NCI-H2227 (cell line): ENCODE measurements around the gene BTLA.
"Not testable (repeated sequence)": the region's sequence is repeated elsewhere in the genome, so short reads cannot be mapped to it uniquely, and the experiment has no call there.

Source experiments
- DNase-seq: peaks from one replicate; lab custom pipeline; 2025; ENCODE audit not compliant: unreplicated experiment; lab: John Stamatoyannopoulos, UW

BTLA gene

DNA sequence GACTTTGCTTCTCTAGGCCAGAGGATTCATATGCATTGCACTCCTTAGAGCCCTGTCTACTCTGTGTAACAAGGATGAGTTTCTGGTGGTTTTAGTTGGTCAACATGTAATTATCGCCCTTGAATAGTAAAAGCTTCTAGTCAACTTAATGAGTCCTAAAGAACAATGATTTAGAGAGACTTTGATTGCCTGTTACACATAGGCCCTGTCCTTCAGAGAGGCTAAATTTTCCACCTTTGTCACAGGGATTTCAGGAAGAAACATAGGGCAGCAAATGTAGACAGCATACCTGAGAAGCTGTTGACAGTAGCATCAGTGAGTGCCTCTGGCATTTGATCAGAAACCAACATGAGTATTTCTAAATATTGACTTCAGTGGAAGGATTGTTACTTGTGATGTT is 7.1 kb downstream of the BTLA start:
- no peak for DNase-seq

DNA sequence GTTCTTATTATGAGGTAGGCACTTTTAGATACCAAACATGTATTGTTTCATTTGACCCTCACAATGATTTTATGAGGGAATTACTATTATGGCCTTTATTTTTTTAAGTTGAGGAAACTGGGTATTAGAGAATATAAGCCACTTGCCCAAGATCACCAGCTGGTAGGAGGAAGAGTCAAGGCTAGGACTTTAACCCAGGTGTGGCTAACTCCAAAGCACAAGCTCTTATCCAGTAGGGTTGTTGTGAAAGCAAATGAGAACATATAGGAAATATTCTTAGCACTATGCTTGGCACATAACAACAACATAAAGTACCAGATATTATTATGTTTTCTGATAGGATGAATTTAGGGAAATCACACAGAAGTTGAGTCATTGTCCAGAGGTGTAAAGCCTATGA is 7.9 kb downstream of the BTLA start:
- DNase-seq = no peak

DNA sequence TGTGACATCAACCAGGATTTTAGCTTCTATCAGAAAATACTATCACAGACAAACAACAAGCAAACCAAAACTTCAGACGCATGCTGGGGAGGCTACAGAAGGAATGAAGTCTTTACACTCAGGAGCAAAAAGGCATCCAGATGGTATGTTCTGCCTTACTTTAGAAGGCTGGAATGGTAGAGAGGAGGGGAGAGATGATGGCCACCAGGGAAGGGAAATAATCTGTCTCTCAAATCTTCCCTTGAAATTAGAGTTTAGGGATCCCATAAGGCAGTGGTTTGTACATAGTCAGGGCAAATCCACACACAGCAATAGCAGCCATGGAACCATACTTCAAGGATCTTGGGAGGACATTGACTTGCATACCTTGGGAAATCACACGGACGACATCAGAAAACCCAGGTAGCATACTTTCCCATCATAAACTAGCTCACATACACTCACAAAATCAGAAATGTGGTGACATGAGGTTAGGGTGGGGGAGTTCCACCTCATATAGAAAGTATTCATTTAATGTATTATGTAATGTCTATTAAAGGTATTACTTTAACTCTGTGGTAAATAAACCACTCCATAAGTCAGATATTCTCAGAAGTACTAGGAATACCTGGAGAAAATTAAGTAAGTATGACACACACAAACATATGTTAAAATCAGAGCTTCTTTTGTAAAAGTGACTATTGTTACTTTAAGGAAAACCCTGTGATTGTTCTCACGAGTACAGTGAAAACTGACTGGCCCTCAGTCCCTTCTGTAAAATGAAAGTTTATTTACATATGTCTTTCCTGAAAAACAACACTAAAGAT is 9.4 kb downstream of the BTLA start:
- DNase-seq = no peak

DNA sequence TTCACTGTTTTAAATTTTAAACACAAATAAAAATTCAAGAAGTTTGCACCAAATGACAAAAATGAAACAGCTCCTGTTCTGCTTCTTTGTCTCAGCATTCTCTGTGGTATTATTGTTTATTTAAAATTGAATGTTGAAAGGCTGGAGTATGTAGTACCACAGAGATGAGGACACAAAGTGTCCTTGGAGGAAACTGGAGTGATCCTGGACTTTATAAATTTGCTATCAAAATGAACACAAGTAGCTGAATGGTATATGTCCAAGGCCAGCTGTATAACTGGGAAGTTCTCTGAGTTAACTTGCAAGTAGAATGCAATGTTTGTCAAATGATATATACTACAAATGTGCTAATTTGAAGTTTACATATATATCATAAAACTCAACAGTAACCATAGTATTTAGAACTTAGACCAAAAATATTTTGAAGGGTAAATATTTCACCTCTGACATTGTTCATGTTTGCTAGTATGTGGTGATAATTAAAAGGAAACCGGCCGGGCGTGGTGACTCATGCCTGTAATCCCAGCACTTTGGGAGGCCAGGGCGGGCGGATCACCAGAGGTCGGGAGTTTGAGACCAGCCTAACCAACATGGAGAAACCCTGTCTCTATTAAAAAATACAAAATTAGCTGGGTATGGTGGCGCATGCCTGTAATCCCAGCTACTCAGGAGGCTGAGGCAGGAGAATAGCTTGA is 12.3 kb downstream of the BTLA start:
- no peak for DNase-seq

DNA sequence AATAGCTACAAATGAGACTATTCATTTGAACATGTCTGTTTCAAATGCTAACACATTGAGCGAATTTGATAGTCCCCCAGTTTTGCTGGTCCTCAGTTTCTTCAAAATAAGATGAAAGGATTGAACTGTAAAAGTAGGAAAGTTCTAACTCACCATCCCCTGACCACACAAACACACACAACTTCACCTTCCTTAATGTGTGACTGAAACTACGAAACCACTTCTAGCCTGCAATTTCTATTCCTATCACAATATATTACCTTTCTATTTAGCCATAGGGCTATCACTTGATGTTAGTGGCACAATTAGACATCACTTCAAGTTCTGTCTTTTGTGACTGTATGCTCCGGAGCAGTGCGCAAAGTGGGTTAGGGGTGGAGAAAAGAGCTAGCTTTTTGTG is 14.9 kb downstream of the BTLA start:
- no peak for DNase-seq

DNA sequence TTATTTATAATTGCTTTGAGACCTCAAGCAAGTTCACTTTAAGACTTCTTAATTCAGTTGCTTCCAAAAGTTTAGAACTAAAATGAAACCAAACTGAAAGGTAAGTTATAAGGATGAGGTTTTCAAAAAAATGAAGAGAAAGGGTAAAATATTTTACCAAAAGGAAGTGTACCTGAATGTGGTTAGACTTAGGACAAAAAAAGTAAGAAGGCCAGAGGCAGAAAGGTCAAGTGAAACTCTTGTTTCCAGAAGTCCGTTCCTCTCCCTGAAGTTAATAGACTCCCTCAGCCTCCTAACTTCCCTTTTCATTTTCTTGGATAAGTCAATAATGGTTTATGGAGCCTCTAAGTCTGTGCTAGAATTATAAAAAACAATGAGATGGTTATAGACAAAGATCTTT is 16.6 kb downstream of the BTLA start:
- DNase-seq = no peak

DNA sequence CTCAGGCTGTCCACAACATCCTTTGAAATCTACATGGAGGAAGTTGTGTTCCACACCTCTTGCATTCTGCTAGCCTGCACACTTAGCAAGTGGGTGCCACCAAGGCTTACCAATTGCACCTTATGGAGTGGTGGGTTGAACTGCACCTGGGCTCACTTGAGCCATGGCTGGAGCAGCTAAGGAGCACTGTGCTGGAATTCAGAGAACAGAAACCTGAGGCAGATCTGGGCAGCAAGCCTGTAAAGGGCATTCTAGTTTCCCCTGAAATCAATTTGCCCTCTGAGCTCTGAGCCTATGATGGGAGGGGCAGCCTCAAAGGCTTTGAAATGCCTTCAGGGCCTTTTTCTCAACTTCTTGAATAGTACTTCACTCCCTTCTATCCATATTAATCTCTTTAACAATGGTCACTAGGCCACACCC is 18.0 kb downstream of the BTLA start:
- DNase-seq = no peak

DNA sequence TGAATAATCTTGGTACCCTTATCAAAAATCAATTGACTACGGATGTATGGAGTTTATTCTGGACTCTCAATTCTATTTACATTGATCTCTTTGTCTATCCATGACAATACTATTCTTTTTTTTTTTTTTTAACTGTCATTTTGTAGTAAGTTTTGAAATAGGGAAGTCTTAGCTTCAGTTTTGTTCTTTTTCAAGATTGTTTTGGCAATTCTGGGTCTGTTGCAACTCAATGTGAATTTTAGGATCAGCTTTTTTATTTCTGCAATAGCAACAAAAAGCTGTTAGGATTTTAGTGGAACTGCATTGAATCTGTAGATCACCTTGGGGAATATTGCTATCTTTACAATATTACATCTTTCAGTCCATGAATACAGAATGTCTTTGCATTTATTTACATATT is 21.4 kb downstream of the BTLA start:
- DNase-seq = no peak

DNA sequence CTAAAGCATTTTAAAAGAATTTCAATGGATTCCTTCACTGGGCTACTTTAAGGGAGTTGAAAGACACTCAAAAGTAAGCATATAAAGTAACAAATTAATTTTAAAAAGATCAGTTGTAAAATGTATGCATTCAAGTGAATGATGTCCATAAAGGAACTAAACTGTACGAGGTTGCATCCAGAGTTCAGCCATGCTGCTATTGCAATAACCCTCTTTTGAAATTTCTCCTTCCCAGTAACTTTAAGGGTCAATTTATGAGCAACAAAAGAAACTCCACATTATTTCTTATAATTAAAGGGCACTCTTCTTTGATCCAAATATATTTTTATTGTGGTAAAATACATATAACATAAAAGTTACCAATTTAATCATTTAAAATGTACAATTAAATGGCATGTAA is 22.9 kb downstream of the BTLA start:
- DNase-seq = no peak

DNA sequence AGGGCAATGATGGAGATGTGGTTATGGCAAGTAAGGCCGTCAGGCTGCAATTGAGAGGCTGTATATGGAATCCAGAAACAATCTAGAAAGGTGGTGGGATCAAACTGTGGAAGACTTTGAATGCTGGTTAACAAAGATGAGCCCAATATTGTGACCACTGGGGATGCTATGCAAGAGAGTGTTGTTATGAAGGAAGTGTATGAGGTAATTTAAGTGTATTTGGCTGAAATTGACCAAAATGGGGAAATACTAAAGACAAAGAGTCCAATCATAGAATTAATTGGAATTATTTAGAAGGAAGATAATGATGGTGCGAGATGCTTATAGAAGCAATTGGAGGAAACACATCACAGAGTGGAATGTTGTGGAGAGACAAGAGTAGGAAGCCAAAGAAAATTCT is 24.5 kb downstream of the BTLA start:
- no peak for DNase-seq

DNA sequence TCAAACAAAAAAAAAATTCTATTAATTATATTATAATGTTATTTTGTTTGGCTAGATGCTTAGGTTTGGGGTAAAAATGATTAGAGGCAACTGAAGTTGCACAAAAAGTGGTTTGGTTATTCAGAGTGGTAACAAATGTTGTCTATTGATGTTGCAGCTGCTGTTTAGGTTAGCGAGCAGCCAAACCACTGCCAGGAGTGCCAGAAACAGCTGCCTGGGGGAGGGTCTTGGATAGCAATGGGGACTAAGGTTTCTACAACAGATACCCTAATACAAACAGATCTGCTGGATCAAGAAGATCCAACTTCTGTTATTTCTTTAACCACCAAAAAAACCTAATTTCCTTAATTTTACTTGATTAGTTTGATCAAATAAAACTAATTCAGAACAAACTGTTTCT is 26.6 kb downstream of the BTLA start:
- DNase-seq = no peak

DNA sequence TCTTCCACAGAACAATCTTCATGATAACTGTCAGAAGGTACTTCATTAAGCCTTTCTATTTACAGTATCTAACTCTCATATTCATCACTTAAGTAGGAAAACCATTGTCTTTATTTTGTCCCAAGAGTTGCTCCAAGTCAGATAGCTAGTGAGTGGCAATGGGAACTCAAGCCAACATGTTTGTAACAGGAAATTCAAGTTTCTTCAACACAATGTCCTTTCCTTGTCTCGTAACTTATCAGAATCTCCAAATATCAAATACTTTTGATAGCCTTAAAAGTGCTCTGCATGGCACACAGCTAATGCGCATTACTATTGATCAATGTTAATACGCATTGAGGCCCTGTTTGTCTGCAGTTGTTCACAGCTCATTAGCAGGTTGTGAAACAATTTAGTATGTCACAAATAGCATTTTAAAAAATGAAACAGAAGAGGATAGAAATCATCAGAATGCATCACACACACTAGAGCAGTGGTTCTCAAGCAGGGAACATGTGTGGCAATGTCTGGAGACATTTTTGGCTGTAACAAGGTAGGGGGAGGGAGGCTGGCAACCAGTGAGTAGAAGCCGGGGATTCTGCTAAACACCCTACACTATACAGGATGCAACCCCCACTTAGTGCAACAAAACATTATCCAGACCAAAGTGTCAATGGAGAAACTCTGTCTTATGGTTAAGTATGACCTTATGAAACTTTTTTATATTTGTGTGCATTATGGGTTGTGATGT is 27.5 kb downstream of the BTLA start:
- no peak for DNase-seq

DNA sequence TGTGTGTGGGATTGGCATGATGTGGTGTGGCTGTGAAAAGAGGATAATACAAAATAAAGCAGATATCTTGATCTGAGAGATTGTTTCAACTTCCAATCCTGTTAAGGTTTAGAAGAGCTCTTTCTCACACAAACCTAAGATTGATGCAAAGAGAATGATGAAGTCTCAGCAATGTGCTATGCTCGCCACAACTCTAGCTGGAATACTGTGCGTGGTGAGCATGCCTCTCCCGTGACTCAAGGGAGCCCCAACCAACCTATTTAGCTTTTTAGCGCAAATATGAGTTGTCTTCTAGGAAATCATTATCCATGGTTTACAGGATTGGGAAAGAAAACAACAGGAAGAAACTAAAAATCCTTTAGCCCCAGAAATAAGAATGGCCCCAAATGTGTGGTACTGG is 28.5 kb downstream of the BTLA start:
- no peak for DNase-seq

DNA sequence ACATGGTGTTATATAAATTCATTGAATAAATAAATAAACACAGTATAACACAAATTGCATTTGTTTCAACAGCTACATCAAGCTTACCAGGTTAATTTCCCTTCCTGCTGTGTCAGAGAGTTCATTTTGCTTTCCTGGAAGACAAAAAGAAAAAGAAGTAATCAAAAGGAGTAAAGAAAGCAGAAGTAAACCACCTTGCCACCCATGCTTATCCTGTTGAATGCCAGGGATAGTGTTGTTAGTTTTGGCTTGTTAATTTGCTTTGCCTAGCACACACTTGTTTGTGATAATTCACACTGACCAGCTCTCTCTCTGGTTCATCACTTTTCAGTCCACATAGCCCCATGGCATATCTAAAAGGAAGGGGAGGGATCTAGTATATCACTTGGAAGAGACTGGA is 29.6 kb downstream of the BTLA start:
- no peak for DNase-seq

DNA sequence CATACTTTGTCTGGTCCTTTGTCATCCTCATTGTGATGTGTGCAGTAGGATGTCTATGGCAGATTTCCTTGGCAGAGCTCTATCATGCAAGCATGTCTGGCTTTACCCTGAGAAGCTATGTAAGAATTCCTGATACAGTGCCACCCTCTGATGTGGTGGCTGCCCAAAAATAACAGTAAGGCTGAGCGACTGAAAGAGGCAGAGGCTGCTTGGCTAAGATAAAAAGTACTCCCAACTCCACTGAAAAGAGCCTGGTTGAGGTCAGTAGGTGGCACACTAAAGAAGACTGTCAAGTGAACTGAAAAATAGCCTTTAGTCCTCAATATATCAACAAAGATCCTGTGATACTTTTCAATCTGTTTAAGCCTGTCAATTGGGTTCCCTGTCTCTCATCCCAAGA is 31.7 kb downstream of the BTLA start:
- no peak for DNase-seq

DNA sequence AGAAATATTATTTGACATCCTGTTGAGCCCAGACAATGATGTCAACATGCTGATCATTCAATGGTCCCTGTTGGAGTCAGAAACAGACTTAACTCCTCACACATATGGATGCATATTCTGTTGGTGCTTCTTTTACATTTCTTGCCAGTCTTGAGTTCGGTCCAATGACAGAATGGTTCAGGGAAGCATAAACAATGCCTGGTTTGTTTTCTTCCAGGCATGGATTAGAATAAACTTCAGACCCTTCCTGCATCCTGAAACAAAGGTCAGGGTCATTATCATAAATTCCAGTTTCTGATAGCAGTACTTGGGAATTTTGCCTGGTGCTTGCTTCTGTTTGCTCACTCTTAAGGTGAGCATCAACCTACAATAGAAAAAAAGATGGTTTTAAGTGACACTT is 33.3 kb downstream of the BTLA start:
- DNase-seq = no peak

DNA sequence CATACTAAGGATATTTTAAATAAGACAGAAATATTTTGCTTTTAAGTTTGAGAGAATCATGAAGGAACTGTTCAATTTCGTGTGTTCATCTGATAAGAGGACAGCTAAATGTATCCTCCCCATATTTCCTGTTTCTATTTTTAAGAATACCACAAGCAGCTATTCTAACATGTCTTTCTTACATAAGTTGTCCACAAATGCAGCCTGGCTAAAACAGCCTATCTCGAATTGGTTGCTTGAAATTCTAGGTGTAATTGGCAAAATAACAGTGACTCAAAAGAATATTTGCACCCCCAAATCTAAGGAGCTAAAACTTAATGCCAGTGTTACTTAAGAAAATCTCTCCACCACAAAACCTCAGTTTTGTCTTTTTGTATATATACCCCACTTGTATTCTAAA is 35.0 kb downstream of the BTLA start:
- DNase-seq = no peak

DNA sequence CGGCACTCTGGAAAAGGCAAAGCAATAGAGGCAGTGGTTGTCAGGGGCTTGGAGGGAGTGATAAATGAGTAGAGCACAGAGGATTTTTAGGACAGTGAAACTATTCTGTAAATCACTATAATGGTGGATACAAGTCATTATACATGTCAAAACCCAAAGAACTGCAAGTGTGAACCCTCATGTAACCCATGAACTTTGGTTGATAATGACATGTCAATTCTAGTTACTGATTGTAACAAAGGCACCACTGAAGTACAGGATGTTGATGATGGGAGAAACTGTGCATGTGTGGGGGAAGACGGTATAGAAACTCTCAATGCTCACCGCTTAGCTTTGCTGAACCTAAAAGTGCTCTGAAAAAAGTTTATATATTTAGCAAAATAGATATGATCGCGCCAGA is 36.0 kb downstream of the BTLA start:
- DNase-seq = no peak

DNA sequence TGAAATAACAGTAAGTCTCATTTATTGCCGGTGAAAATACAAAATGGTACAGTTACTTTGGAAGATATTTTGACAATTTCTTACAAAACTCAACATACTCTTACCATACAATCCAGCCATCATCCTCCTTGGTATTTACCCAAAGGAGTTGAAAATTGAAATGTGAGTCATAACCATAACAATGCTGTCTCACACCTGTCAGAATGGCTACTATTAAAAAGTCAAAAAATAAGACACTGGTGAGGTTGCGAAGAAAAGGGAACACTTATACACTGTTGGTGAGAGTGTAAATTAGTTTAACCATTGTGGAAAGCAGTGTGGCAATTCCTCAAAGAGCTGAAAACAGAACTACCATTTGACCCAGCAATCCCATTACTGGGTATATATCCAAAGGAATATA is 37.5 kb downstream of the BTLA start:
- DNase-seq = not testable (repeated sequence)

DNA sequence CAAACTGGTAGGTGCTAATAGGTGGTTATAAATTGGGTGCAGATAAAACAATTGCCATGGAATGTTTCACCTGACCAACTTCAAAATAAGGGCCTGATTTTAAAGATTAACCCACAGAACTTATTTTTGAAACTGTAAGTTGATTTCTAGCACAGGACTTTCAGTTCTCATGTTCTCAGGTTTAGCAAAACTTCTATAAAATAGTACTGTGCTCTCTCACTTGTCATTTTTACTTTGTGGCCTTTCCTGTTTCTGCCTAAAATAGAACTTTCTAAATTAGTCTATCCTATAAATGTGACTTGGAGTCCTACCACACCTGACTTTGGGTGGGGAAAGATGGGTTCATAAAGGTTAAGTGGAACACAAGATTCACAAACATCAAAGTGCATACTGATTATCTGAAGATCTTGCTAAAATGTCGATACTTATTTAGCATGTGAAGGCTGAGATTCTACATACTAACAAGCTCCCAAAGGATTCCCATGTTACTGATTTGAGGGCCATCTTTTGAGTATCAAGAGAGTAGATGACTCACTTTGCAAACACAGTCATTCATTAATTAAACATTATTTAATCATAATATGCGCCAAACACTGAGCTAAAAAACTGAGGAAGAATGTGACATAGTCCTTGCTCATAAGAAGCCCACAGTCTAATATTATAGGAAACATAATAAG is 38.6 kb downstream of the BTLA start:
- DNase-seq = no peak

DNA sequence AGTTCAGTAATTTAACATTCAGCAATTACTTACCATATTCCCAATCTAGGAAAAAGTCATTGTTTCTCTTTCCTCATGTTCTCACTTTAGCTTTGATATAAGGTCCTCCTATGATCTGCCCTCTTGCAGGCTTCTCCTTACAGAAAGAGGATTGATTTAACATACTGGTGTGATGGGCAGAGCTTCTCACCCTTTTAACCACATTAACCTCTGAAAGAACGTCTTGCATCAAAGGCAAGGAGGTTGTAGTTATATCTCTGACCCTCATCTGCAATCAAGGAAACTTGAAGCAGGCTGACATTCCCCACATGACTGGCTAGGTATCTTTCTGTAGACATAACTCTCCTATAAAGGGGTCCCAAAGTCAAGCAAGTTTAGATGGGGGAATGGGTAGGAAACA is 39.5 kb downstream of the BTLA start:
- DNase-seq = no peak

DNA sequence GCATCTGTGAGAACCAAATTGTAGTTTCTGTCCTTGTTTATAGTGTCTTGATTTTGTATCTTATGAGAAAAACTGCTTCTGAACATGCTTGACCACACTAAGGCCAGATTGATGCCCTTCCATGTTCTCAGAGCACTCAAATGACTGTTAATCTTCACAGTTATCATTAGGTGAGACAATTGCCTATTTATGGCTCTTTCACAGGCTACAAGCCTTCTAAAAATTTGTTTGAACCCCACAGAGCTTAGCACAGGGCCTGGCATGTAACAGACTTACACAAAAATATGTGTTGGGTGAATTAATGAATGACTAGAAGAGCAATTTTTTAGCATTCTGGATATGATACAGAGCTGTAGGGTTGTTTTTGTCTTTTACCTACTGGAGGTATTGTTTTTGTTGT is 43.1 kb downstream of the BTLA start:
- DNase-seq = no peak
